DND-41 (cell line): Measurements from ENCODE around the gene MYO1D.

Experiments used
- EZH2 ChIP-seq: IDR thresholded peaks from 3 replicates; pipeline ENCODE4 v1.6.1; 2012; ENCODE audit warnings: borderline replicate concordance, low read depth, mild to moderate bottlenecking, moderate library complexity, low read length, inconsistent platforms; ENCODE audit not compliant: severe bottlenecking
- TF ChIP-seq, protein P1 (sequence below): IDR thresholded peaks from 2 replicates; pipeline ENCODE4 v1.5.1; 2012; ENCODE audit warnings: borderline replicate concordance, low read length, moderate library complexity, mild to moderate bottlenecking; ENCODE audit not compliant: poor library complexity, severe bottlenecking; ENCODE audit errors: extremely low read depth

DNA sequence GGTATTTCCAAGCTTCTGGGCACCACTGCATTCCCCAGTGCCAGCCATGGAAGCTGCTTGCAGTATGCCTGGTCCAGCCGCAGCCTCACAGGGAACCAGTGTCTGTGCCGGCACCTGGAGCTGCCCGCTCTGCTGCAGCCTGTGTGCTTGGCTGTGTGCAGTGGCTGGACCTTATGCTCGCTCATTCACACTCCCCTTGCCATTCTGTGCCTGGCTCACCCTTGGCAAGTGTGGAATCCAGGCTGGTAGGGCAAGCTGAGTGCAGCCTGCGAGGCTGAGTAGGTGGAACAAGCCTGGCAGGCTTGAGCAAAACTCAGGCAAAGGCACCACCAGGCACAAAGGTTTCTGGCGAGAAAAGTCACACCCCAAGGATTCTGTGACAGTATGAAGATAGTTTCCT is 144.0 kb downstream of the MYO1D start:
- TF ChIP-seq, protein P1, sequence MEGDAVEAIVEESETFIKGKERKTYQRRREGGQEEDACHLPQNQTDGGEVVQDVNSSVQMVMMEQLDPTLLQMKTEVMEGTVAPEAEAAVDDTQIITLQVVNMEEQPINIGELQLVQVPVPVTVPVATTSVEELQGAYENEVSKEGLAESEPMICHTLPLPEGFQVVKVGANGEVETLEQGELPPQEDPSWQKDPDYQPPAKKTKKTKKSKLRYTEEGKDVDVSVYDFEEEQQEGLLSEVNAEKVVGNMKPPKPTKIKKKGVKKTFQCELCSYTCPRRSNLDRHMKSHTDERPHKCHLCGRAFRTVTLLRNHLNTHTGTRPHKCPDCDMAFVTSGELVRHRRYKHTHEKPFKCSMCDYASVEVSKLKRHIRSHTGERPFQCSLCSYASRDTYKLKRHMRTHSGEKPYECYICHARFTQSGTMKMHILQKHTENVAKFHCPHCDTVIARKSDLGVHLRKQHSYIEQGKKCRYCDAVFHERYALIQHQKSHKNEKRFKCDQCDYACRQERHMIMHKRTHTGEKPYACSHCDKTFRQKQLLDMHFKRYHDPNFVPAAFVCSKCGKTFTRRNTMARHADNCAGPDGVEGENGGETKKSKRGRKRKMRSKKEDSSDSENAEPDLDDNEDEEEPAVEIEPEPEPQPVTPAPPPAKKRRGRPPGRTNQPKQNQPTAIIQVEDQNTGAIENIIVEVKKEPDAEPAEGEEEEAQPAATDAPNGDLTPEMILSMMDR: no peak
- TF ChIP-seq EZH2: no peak
